ENCODE measurements around the gene APBA2.

GRCh38 chr15:29097168-29097567 lies 211.4 kb downstream of the APBA2 start:
- no peak for TF ChIP-seq SRY (CRISPR knock-in tag; IDR thresholded peaks at IDR 0.05)
- no peak for TF ChIP-seq CREB1 (IDR thresholded peaks at IDR 0.05)
- no peak for TF ChIP-seq CREB1 (CRISPR knock-in tag; IDR thresholded peaks at IDR 0.05)
- no peak for TF ChIP-seq NRL (CRISPR knock-in tag; IDR thresholded peaks at IDR 0.05; ENCODE audit: borderline replicate concordance)
- TF ChIP-seq CTCF (CRISPR knock-in tag; IDR thresholded peaks at IDR 0.05) = no peak
- no peak for TF ChIP-seq ZBTB33 (CRISPR knock-in tag; IDR thresholded peaks at IDR 0.05)
- no peak for TF ChIP-seq ZNF543 (CRISPR knock-in tag; IDR thresholded peaks at IDR 0.05)
- no peak for TF ChIP-seq KDM5B (CRISPR knock-in tag; IDR thresholded peaks at IDR 0.05; ENCODE audit: borderline replicate concordance)
- TF ChIP-seq EZH2 (conservative IDR thresholded peaks at IDR 0.05; ENCODE audit: low read depth, low read length) = no peak
- no peak for TF ChIP-seq NFIC (IDR thresholded peaks at IDR 0.05; ENCODE audit: low read length)
- no peak for TF ChIP-seq ZNF3 (CRISPR knock-in tag; IDR thresholded peaks at IDR 0.05)

All from HepG2 (cell line).